CD4-positive, alpha-beta T cell treated with Interleukin-4 for 1 hour (primary cell): Measurements from ENCODE around the gene DPYSL5.
A peak's percentile ranks its signal among the peaks of the same experiment; 100 is the strongest.
"Not testable (repeated sequence)": the region's sequence is repeated elsewhere in the genome, so short reads cannot be mapped to it uniquely, and the experiment has no call there.

Experiments
- DNase-seq, 2 donors: peaks; one replicate each; pipeline ENCODE4 v3.0.0-alpha.2; 2020 to 2022

DPYSL5 gene

GRCh38 chr2:26875808-26876207 lies 27.9 kb downstream of the DPYSL5 start:
- DNase-seq = no peak

GRCh38 chr2:26876260-26876659 lies 28.3 kb downstream of the DPYSL5 start:
- no peak for DNase-seq

- no peak for DNase-seq
Observed at GRCh38 chr2:26877276-26877675, 29.3 kb downstream of the DPYSL5 start.

- no peak for DNase-seq
Observed at GRCh38 chr2:26880161-26880560, 32.2 kb downstream of the DPYSL5 start.

- no peak for DNase-seq
Observed at GRCh38 chr2:26880910-26881435, 33.0 kb downstream of the DPYSL5 start.

- not testable (repeated sequence) for DNase-seq
Observed at GRCh38 chr2:26882220-26882619, 34.3 kb downstream of the DPYSL5 start.

GRCh38 chr2:26883956-26884355 lies 36.0 kb downstream of the DPYSL5 start:
- DNase-seq = no peak

- no peak for DNase-seq
Observed at GRCh38 chr2:26884486-26884885, 36.6 kb downstream of the DPYSL5 start.

GRCh38 chr2:26885651-26886329 lies 37.9 kb downstream of the DPYSL5 start:
- no peak for DNase-seq

GRCh38 chr2:26886736-26887135 lies 38.8 kb downstream of the DPYSL5 start:
- DNase-seq = no peak

- peak in 1 of 2 donors; percentile 19 for DNase-seq
Observed at GRCh38 chr2:26887151-26887550, 39.2 kb downstream of the DPYSL5 start.

- DNase-seq = no peak
Observed at GRCh38 chr2:26889796-26890195, 41.9 kb downstream of the DPYSL5 start.

GRCh38 chr2:26890341-26891000 lies 42.5 kb downstream of the DPYSL5 start:
- DNase-seq = no peak

- no peak for DNase-seq
Observed at GRCh38 chr2:26892133-26892532, 44.2 kb downstream of the DPYSL5 start.

GRCh38 chr2:26892922-26893524 lies 45.1 kb downstream of the DPYSL5 start:
- DNase-seq = no peak

- no peak for DNase-seq
Observed at GRCh38 chr2:26894136-26894535, 46.2 kb downstream of the DPYSL5 start.

- no peak for DNase-seq
Observed at GRCh38 chr2:26897807-26898479, 50.0 kb downstream of the DPYSL5 start.

GRCh38 chr2:26898480-26899078 lies 50.6 kb downstream of the DPYSL5 start:
- no peak for DNase-seq

- no peak for DNase-seq
Observed at GRCh38 chr2:26899500-26900164, 51.7 kb downstream of the DPYSL5 start.

- DNase-seq = no peak
Observed at GRCh38 chr2:26900831-26901321, 52.9 kb downstream of the DPYSL5 start.

- no peak for DNase-seq
Observed at GRCh38 chr2:26901326-26902183, 53.6 kb downstream of the DPYSL5 start.
